A204.1 (cell line): ENCODE data around the gene CPXM2.

ENCODE experiments used
- FAIRE-seq: peaks from 2 replicates; lab custom pipeline; 2012; peaks lifted over from hg19 to GRCh38; lab: Jason Lieb, UNC

The CPXM2 gene

DNA sequence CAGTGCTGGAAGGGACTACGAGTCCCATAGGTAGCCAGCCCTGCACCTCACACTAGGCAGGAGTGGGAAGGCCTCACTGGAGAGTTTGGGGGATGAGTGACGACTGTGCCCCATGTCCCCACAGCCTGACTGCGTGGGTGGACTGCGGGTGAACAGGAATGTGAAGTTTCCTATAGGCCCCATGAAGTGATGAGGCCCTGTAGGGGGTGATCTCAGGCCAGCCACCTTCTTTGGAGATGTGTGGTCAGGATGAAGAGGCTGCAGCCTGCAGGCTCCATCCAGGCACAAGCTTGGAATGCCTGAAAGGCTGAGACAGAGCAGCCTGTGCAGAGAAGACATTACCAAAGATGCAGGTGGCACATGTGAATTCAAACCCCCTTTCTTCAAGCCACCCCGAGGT lies 94.9 kb downstream of the CPXM2 start:
- no peak for FAIRE-seq

DNA sequence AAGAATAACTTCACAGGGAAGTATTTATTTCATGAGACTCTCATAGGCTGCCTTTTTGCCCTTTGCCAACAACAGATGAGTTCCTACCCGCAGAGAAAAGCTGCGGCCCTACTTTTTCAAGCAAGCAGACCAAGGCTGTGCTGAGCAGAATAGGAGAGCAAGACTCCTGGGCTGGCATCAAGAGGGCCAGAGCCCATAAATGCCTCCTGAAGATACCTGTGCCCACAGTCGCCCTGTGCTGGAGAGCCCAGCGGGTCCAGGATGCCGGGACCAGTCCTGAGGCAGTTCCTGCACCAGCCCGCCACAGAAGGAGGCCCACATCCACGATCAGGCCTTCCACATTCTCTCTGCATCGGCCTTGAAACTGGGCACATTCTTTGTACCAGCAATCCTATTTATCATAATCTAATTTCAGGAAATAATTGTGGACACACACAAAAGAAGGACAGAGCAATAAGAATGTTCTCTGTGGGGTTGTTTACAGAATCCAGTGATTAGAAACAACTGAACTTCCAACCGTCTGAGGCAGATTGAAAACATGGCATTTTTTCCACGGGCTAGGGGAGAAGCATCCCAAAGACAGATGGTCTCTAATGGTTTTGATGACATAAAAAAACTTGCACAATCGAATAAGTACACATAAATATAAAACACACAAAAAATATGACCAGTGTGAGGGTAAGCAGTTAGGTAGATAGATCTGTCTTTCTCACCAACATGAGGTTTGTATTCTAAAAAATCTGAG lies 95.6 kb downstream of the CPXM2 start:
- FAIRE-seq: no peak

DNA sequence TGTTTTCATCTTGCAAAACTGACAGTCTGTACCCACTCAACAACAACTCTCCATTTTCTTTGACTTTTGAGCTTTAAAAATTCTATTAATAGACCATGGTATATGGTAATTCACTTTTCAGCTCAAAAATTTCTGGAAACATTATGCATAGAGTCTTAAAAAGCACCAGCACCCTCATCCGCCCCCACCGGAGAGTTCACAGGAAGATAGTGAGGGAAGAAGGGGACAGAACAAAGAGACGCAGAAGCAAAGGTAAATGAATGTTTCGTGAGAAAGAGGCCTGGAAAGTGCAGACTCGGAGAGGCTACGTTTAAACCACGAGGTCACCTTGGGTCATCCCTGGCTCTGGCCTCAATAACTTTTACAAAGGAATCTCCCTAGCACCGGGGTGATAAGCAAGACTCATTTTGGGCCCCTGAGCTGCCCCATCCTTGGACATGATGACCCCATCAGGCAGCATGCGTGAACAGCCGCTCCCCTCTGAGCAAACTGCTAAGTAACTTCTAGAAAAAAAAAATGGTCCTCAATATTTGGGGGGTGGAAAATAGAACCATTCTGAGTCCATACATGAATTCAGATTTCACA lies 96.3 kb downstream of the CPXM2 start:
- no peak for FAIRE-seq

DNA sequence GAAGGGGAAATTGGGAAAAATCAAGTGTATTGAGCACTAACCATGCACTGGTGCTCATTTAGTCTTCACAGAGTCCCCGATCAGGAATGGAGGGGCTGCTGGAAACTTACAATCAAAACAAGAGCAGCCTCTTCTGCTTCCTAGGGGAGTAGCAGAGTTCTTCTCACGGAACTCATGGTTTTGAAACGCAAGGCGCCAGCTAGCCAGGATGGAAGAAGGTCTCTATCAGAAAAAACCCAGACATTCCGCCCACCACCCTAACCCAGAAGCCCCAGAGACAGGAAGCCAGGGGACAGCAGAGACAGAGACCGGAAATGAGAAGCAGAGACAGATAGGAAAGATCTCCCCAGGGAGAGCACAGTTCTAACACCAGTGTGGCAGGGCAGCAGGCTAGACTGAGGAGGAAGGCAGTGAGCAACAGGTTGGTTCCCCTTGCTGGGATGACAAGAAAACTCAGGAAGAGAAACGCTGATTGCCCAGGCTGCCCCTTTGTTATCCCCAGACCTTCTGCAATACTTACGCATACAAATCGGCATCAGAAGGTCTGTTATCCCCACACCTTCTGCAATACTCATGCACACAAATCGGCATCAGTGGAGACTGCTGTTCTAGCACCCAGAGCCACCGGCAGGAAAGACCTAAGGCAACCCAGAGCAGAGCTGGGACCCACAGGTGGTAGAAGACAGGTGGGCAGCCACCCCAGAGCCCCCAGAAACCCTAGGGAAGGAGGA lies 99.2 kb downstream of the CPXM2 start:
- no peak for FAIRE-seq

GRCh38 chr10:123790132-123790885 lies 101.3 kb downstream of the CPXM2 start:
- no peak for FAIRE-seq

DNA sequence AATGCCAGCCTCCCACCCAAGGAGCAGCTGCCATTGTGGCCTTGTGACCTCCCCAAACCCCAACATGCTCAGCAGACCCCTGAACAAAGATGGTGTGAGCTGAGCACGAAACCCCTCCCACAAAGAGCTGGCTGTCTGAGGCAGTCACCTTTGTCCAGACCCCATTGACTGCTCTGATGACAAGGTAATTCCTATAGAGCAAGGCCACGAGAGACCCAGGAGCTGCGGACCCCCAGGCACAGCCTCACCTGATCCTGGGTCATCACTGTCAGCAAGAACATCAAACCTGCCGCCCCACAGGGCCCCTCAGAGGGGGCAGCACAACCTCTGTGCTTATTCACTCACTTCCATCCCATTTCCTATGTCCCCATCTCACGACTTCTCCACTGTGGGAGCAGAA lies 102.6 kb downstream of the CPXM2 start:
- FAIRE-seq: no peak

GRCh38 chr10:123787566-123787965 lies 104.0 kb downstream of the CPXM2 start:
- FAIRE-seq: no peak

- FAIRE-seq: no peak
Observed at GRCh38 chr10:123786896-123787295, 104.7 kb downstream of the CPXM2 start.

- no peak for FAIRE-seq
Observed at GRCh38 chr10:123786306-123786705, 105.3 kb downstream of the CPXM2 start.

DNA sequence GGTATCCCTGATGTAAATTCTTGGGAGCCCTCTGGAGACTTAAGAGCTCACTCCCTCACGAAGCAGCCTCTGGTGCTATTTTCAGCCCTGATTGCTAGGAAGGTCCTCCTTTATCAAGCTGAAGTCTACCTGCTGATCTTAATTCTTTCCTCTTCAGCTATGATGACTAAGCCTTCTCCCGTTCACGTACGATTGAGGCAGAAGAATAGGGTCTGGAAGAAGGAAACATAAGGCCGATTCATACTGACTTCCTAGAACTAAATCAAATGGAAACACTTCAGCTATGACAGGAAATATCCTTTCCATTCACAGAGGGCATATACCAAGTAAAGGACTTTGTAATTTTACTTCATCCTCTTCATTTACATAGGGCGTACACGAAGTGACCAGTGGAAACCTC lies 107.0 kb downstream of the CPXM2 start:
- FAIRE-seq: no peak

- no peak for FAIRE-seq
Observed at GRCh38 chr10:123784216-123784615, 107.4 kb downstream of the CPXM2 start.

DNA sequence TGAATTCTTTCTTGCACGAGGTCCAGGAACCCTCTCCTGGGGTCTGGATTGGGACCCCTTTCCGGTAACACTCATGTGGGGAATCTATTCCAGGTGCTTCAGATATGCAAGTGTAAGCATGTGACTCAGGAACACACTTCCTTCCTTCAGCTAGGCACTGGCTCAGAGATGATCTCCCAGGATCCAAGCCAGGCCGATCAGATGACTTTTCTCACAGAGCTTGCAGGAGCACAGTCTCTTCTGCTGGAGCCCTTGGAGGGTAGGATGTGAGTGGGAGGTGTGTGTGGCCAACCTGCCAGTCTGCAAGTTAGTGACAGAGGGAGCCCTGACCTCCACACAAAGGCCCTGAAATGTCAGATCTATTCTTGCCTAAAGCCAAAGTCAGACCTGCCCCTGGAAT lies 108.3 kb downstream of the CPXM2 start:
- FAIRE-seq: no peak

DNA sequence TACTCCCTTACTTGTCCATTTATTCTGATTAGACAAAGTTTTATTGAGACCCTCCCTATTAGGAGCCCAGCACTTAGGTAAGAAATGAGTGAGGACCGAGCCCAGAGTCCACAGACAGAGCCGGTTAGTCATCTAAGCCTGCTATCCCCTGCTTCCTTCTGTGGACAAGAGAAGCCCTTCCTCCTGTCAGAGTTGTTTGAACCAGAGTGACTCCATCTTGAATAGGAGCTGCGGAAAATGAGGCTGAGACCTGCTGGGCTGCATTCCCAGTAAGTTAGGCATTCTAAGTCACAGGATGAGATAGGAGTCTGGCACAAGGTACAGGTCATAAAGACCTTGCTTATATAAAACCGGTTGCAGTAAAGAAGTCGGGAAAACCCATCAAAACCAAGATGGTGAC lies 109.1 kb downstream of the CPXM2 start:
- FAIRE-seq: no peak

DNA sequence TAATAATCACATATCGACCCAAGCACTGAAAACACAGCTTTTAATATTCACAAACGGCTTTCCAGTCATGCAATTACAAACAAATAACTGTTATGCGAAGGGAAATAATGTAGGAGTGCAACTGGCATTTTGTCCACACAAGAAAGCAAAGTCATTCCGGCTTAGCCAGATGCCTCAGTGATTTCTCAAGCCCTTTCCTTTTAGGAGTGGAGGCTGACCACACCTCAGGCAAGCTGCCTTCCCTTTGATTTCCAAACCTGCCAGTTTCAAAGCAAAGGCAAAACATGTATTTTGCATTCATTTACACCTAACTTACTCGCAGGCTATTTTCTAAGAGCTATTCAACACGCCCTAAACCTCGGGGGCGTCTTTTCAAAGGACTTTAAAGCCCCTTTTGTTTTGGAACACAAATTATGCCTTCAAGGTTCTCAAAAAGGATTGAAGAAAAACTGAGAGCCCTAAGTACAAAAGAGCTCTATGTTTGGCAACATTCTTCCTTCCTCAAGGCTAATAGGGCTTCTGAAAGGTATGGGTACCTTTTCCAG lies 109.6 kb downstream of the CPXM2 start:
- FAIRE-seq: no peak

- FAIRE-seq: no peak
Observed at GRCh38 chr10:123781324-123781900, 110.2 kb downstream of the CPXM2 start.

DNA sequence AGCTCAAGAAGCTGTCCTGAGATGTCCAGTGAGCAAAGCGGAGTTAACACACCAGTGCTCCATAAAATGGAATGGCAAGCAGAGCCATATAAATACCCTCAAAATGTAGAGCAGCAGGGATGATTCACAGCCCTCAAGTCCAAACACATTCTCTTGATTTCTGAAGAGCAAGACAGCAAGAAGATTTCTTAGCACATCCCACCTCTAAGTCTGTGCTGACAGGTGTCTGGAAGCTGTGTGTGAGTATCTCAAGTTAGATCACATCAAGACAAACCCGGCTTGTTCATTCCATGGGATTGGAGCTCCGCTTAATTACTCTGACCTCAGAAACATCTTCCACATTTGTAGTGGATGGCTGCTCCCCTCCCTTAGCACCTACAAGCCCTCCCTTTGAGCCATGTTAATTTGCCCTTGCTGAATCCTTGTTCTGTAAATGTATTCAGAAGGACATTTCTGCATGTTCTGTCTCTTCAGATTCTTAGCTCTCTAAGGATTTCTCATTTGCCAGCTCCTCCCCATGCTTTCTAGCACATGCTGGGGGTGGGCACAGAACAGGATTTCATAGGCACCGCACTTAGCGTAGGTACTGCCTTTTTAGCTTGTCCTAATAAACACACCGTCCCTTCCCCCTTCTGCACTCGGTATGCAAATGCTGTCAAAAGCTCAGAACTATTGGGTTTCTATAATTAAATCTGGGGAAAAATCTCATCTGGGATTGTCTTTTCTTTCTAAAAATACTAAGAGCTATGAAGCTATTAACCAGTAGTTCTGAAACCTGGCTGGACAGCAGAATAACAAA lies 112.7 kb downstream of the CPXM2 start:
- no peak for FAIRE-seq

GRCh38 chr10:123777881-123778280 lies 113.7 kb downstream of the CPXM2 start:
- FAIRE-seq: no peak

DNA sequence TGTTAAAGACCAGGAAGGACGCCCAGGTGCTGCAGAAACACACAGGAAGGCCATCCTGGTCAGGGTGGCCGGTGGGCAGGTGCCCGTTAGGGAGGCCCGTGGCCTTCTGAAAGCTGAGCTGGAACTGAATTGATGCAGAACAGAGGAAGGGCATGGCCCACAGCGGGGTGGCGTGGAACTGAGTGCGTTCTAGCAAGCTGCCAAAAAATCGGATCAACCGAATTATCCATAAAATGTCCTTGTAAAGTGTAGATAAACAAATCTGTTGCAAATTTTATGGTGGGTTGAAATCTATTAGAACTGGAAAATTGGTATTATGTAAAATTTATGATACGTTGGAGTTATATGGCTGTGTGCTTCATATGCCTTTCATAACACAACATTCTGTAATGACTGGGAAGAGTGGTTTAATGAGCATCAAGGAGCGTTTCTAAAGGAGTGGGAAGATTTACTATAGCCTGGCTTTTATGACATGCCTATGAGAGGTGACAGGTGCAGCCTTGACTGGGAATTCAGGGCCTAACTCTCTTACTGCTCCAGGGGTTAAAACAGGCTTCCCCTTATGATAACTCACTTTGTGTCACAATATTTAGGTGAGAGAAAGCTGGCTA lies 117.4 kb downstream of the CPXM2 start:
- FAIRE-seq: no peak

DNA sequence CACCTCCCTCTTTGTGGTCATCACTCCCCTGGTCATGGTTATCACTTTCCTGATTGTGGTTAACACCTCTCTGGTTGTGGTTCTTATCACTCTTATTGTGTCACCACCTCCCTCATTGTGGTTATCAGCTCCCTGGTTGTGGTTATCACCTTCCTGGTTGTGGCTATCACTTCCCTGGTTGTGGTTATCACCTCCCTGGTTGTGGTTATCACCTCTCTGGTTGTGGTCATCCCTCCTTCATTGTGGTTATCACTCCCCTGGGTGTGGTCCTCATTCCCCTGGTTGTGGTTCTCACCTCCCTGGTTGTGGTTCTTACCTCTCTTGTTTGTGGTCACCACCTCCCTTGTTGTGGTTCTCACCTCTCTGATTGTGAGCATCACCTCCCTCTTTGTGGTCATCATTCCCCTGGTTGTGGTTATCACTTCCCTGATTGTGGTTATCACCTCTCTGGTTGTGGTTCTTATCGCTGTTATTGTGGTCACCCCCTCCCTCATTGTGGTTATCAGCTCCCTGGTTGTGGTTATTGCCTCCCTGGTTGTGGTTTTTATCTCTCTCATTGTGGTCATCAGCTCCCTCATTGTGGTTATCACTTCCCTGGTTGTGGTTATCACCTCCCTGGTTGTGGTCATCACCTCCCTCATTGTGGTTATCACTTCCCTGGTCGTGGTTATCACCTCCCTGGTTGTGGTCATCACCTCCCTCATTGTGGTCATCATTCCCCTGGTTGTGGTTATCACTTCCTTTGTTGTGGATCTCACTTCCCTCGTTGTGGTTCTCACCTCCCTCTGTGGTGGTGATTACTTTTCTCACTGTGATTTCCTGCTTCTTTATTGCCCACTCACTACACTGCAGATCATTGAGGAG lies 118.7 kb downstream of the CPXM2 start:
- no peak for FAIRE-seq
